MCF 10A (cell line): ENCODE data around the gene KLRD1. TPM values are rescaled to one million over a fixed set of nuclear protein-coding genes. Genes with fewer than 3 reads are reported as not detected.
A peak's percentile ranks its signal among the peaks of the same experiment; 100 is the strongest.
"Not testable (repeated sequence)": the region's sequence is repeated elsewhere in the genome, so short reads cannot be mapped to it uniquely, and the experiment has no call there.

Experiments used
- BruUV-seq: library from RNA; stranded (reverse); fragments of 400-500 nt; replicated peaks from 2 replicates; lab custom pipeline; 2021; lab: Mats Ljungman, UMichigan
- CTCF ChIA-PET: fragments of 300-600 bp; sonication (Branson Sonifier 250); formaldehyde crosslinking; extraction: SDS; loops from one replicate; lab custom pipeline; 2021; ENCODE audit warnings: antibody characterized with exemption, inconsistent platforms; lab: Yijun Ruan, JAX
- POLR2A ChIA-PET: fragments of 300-600, 350-650 bp; sonication (Branson Sonifier 250); formaldehyde crosslinking; extraction: SDS; loops from one replicate; lab custom pipeline; 2020; ENCODE audit warnings: antibody characterized with exemption, inconsistent platforms; lab: Yijun Ruan, JAX
- DNase-seq: peaks from one replicate; pipeline ENCODE4 v3.0.0-alpha.2; 2018; ENCODE audit not compliant: unreplicated experiment
- H3K27ac Mint-ChIP-seq: one replicate; pipeline ENCODE4 v1.8.0; 2022; ENCODE audit warnings: mild to moderate bottlenecking, low read depth, mixed read lengths; ENCODE audit not compliant: unreplicated experiment
- H3K27me3 Mint-ChIP-seq: one replicate; pipeline ENCODE4 v1.8.0; 2022; ENCODE audit warnings: mixed read lengths; ENCODE audit not compliant: insufficient read depth, unreplicated experiment
- H3K36me3 Mint-ChIP-seq: one replicate; pipeline ENCODE4 v1.8.0; 2022; ENCODE audit warnings: mild to moderate bottlenecking, moderate library complexity, mixed read lengths; ENCODE audit not compliant: insufficient read depth, unreplicated experiment
- H3K4me1 Mint-ChIP-seq: one replicate; pipeline ENCODE4 v1.8.0; 2022; ENCODE audit warnings: mixed read lengths; ENCODE audit not compliant: insufficient read depth, unreplicated experiment
- H3K4me3 Mint-ChIP-seq: one replicate; pipeline ENCODE4 v1.8.0; 2022; ENCODE audit warnings: mild to moderate bottlenecking, moderate library complexity, mixed read lengths; ENCODE audit not compliant: unreplicated experiment
- H3K9me3 Mint-ChIP-seq: one replicate; pipeline ENCODE4 v1.8.0; 2022; ENCODE audit warnings: mixed read lengths; ENCODE audit not compliant: unreplicated experiment
- intact Hi-C: fragments of 100-400 bp; cut with micrococcal nuclease; formaldehyde crosslinking; loops from 2 replicates; pipeline ENCODE4 v1.14.1; 2022
- total RNA-seq: library from RNA; stranded (reverse); gene quantifications from 2 replicates; pipeline ENCODE4 v1.2.3, GENCODE V29; 2022
- TF ChIP-seq, protein P1 (sequence below): fragments of 200-600 bp; IDR thresholded peaks from one replicate; pipeline ENCODE4 v1.8.0; 2022; ENCODE audit warnings: antibody characterized with exemption, mild to moderate bottlenecking; ENCODE audit not compliant: unreplicated experiment

KLRD1 gene
- total RNA-seq, 1 experiment from 2014 or later, result not detected

GRCh38 chr12:10372559-10372958 is 64.9 kb downstream of the KLRD1 start:
- no peak for DNase-seq
- POLR2A ChIA-PET, result interaction anchor here (2.7 to 3.1 kb wide), 2 partner anchors 19 to 22 kb away, joined by 11 to 31 read pairs; no protein-coding TSS in a partner anchor
- Mint-ChIP-seq H3K4me3 (no peak overlapping the region), H3K9me3 (peaks cover 8% of the 10 kb centered on the region), H3K27ac (peak overlapping the region; percentile 1), H3K36me3 (peaks cover 26% of the 10 kb centered on the region), H3K27me3 (no peaks in the 10 kb centered on the region), H3K4me1 (peaks cover 29% of the 10 kb centered on the region)
- intact Hi-C loops, result no loop called here
- TF ChIP-seq, protein P1, sequence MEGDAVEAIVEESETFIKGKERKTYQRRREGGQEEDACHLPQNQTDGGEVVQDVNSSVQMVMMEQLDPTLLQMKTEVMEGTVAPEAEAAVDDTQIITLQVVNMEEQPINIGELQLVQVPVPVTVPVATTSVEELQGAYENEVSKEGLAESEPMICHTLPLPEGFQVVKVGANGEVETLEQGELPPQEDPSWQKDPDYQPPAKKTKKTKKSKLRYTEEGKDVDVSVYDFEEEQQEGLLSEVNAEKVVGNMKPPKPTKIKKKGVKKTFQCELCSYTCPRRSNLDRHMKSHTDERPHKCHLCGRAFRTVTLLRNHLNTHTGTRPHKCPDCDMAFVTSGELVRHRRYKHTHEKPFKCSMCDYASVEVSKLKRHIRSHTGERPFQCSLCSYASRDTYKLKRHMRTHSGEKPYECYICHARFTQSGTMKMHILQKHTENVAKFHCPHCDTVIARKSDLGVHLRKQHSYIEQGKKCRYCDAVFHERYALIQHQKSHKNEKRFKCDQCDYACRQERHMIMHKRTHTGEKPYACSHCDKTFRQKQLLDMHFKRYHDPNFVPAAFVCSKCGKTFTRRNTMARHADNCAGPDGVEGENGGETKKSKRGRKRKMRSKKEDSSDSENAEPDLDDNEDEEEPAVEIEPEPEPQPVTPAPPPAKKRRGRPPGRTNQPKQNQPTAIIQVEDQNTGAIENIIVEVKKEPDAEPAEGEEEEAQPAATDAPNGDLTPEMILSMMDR, result no peak
- CTCF ChIA-PET, result no interaction called here
- no TSS peak for BruUV-seq

DNA sequence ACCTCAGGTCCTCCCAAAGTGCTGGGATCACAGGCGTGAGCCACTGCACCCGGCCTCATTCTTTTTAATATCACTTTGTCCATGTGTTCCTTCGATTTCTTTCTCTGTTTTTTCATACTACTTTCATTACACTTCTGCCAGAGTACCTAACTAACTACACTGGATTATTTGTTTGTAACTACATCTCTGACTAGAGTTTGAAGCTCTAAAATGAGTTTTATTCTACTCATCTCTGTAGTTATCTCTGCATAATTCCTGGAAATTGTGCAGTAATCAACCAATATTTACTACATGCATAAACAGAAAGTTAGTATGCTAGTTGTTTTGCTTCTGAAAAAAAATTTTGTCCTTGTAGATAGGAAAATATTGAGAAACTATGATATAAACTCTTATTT is 67.0 kb downstream of the KLRD1 start:
- BruUV-seq, result no TSS peak
- peaks cover 29% of the 10 kb centered on the region for H3K4me1 Mint-ChIP-seq
- no peaks in the 10 kb centered on the region for H3K9me3 Mint-ChIP-seq
- peaks cover 17% of the 10 kb centered on the region for H3K36me3 Mint-ChIP-seq
- ChIA-PET POLR2A (interaction anchor here (0.7 to 3.1 kb wide), 8 partner anchors 8 to 43 kb away, joined by 3 to 31 read pairs (median 8); no protein-coding TSS in a partner anchor), CTCF (interaction anchor here (0.7 to 1.0 kb wide), 2 partner anchors 12 to 186 kb away, joined by 3 read pairs; no protein-coding TSS in a partner anchor)
- intact Hi-C loops, result no loop called here
- H3K4me3 Mint-ChIP-seq, result peak overlapping the region; percentile 60
- peak overlapping the region; percentile 92 for H3K27ac Mint-ChIP-seq
- no peak for DNase-seq
- TF ChIP-seq, protein P1, result no peak
- H3K27me3 Mint-ChIP-seq, result no peaks in the 10 kb centered on the region

- H3K27ac Mint-ChIP-seq, BruUV-seq, CTCF ChIA-PET, H3K27me3 Mint-ChIP-seq, POLR2A ChIA-PET, intact Hi-C loops, H3K4me3 Mint-ChIP-seq, H3K9me3 Mint-ChIP-seq: not testable (repeated sequence)
- Mint-ChIP-seq H3K4me1 (peaks cover 11% of the 10 kb centered on the region), H3K36me3 (peaks cover 13% of the 10 kb centered on the region)
- DNase-seq, result peak; percentile 38
These were observed 71.1 kb downstream of the KLRD1 start for GRCh38 chr12:10378737-10379136.

Other genes with a start within 250 kb of the KLRD1 start
- not detected in 2 replicates for gene CLEC1A, start 208.9 kb upstream of the KLRD1 start, total RNA-seq
- gene CLEC7A, start 177.7 kb upstream of the KLRD1 start, total RNA-seq, result not detected in 2 replicates
- gene OLR1, start 135.7 kb upstream of the KLRD1 start, total RNA-seq, result 0.25 TPM in 1 of 2 replicates, not detected in the other
- not detected in 2 replicates for gene TMEM52B, start 128.8 kb upstream of the KLRD1 start, total RNA-seq
- gene GABARAPL1, start 95.0 kb upstream of the KLRD1 start, total RNA-seq, result 19.7 and 28.1 TPM in 2 replicates
- 0.54 and 2.3 TPM in 2 replicates for gene KLRK1, start 82.2 kb downstream of the KLRD1 start, total RNA-seq
- 0.66 and 0.84 TPM in 2 replicates for gene KLRC4, start 101.9 kb downstream of the KLRD1 start, total RNA-seq
- 0.81 and 2.3 TPM in 2 replicates for gene KLRC3, start 112.7 kb downstream of the KLRD1 start, total RNA-seq
- 1.9 and 5.2 TPM in 2 replicates for gene KLRC2, start 128.1 kb downstream of the KLRD1 start, total RNA-seq
- not detected in 2 replicates for gene KLRC1, start 145.5 kb downstream of the KLRD1 start, total RNA-seq
- 7.9 and 9.3 TPM in 2 replicates for gene EIF2S3B, start 198.0 kb downstream of the KLRD1 start, total RNA-seq